Neural cell (in vitro differentiated cells): ENCODE measurements around the gene BLOC1S1. TPM values are rescaled to one million over a fixed set of nuclear protein-coding genes. Genes with fewer than 3 reads are reported as not detected.

Experiments used
- H2AFZ ChIP-seq: fragments of 200-600, 300-800 bp; sonication (generic), shearing (Covaris generic); 2 replicates; pipeline ENCODE4 v1.6.0; 2014; ENCODE audit warnings: low read depth, mild to moderate bottlenecking, antibody characterized with exemption, low read length, moderate library complexity
- H3F3A ChIP-seq: fragments of 200-600 bp; shearing (Covaris generic); 2 replicates; pipeline ENCODE4 v1.6.1; 2016; ENCODE audit warnings: mild to moderate bottlenecking, moderate library complexity, mixed read lengths, antibody characterized with exemption, low read length; ENCODE audit not compliant: insufficient read depth, poor library complexity, severe bottlenecking
- H3K27ac ChIP-seq: fragments of 200-600, 300-800 bp; sonication (generic), shearing (Covaris generic); 2 replicates; pipeline ENCODE4 v1.5.1; 2014; ENCODE audit warnings: mild to moderate bottlenecking, low read length, moderate library complexity
- H3K27me3 ChIP-seq: fragments of 300-800, 200-600 bp; sonication (generic), shearing (Covaris generic); 2 replicates; pipeline ENCODE4 v1.6.0; 2014; ENCODE audit warnings: mild to moderate bottlenecking, low read depth, low read length, moderate library complexity; ENCODE audit not compliant: insufficient read depth
- H3K36me3 ChIP-seq: fragments of 300-800, 200-600 bp; sonication (generic), shearing (Covaris generic); 2 replicates; pipeline ENCODE4 v1.5.1; 2014; ENCODE audit warnings: mild to moderate bottlenecking, antibody characterized with exemption, low read length, moderate library complexity; ENCODE audit not compliant: insufficient read depth
- H3K4me2 ChIP-seq: fragments of 300-800, 200-600 bp; sonication (generic), shearing (Covaris generic); 2 replicates; pipeline ENCODE4 v1.6.0; 2014; ENCODE audit warnings: mild to moderate bottlenecking, low read length
- H3K4me3 ChIP-seq: fragments of 300-800, 200-600 bp; sonication (generic), shearing (Covaris generic); 2 replicates; pipeline ENCODE4 v1.5.1; 2014; ENCODE audit warnings: mild to moderate bottlenecking, low read length, moderate library complexity
- H3K79me2 ChIP-seq: fragments of 200-600 bp; shearing (Covaris generic); replicated peaks from 2 replicates; pipeline ENCODE4 v1.6.0; 2014; ENCODE audit warnings: mild to moderate bottlenecking, low read length, moderate library complexity; ENCODE audit not compliant: insufficient read depth
- H3K9ac ChIP-seq: fragments of 300-800, 200-600 bp; sonication (generic), shearing (Covaris generic); 2 replicates; pipeline ENCODE4 v1.6.1; 2016; ENCODE audit warnings: mild to moderate bottlenecking, low read length, mixed read lengths
- H3K9me2 ChIP-seq: fragments of 200-600 bp; shearing (Covaris generic); 2 replicates; pipeline ENCODE4 v1.6.1; 2016; ENCODE audit warnings: mild to moderate bottlenecking, low read length, mixed read lengths; ENCODE audit not compliant: insufficient read depth
- H3K9me3 ChIP-seq: fragments of 200-600, 300-800 bp; sonication (generic), shearing (Covaris generic); 2 replicates; pipeline ENCODE4 v1.6.1; 2016; ENCODE audit warnings: mild to moderate bottlenecking, mixed run types, low read length, moderate library complexity, mixed read lengths
- H4K20me1 ChIP-seq: fragments of 200-600 bp; shearing (Covaris generic); 2 replicates; pipeline ENCODE4 v1.6.1; 2016; ENCODE audit warnings: mild to moderate bottlenecking, mixed run types; ENCODE audit not compliant: insufficient read depth
- CTCF ChIP-seq: fragments of 450-650 bp; IDR thresholded peaks from 2 replicates; pipeline ENCODE4 v1.5.1; 2014; ENCODE audit warnings: antibody characterized with exemption, mild to moderate bottlenecking, moderate library complexity; ENCODE audit not compliant: poor library complexity, severe bottlenecking
- EP300 ChIP-seq: fragments of 450-650 bp; conservative IDR thresholded peaks from 2 replicates; pipeline ENCODE4 v1.6.1; 2014; ENCODE audit warnings: antibody characterized with exemption, mild to moderate bottlenecking, moderate library complexity; ENCODE audit not compliant: poor library complexity, severe bottlenecking
- EZH2 ChIP-seq: fragments of 200-600, 300-800 bp; shearing (Covaris generic), sonication (generic); IDR thresholded peaks from 2 replicates; pipeline ENCODE4 v1.6.1; 2014; ENCODE audit warnings: antibody characterized with exemption, low read length, borderline replicate concordance, mild to moderate bottlenecking; ENCODE audit not compliant: insufficient read depth, poor library complexity, severe bottlenecking
- MXI1 ChIP-seq: fragments of 450-650 bp; conservative IDR thresholded peaks from 2 replicates; pipeline ENCODE4 v1.6.1; 2014; ENCODE audit warnings: antibody characterized with exemption, mild to moderate bottlenecking; ENCODE audit not compliant: poor library complexity, severe bottlenecking
- POLR2AphosphoS5 ChIP-seq: IDR thresholded peaks from 2 replicates; pipeline ENCODE4 v1.6.1; 2012
- RAD21 ChIP-seq: fragments of 450-650 bp; conservative IDR thresholded peaks from 2 replicates; pipeline ENCODE4 v1.6.1; 2014; ENCODE audit warnings: antibody characterized with exemption, mild to moderate bottlenecking, moderate library complexity
- REST ChIP-seq: IDR thresholded peaks from 2 replicates; pipeline ENCODE4 v1.6.1; 2012; ENCODE audit warnings: borderline replicate concordance
- SMC3 ChIP-seq: fragments of 450-650 bp; conservative IDR thresholded peaks from 2 replicates; pipeline ENCODE4 v1.6.1; 2014; ENCODE audit warnings: antibody characterized with exemption, mild to moderate bottlenecking, moderate library complexity; ENCODE audit not compliant: poor library complexity
- TAF1 ChIP-seq: IDR thresholded peaks from 2 replicates; pipeline ENCODE4 v1.6.1; 2012; ENCODE audit warnings: low read depth
- polyA plus RNA-seq: library from polyadenylated mRNA; depleted of rRNA; stranded (reverse); fragments of >200 nt; gene quantifications from 2 replicates; pipeline ENCODE4 v1.2.3, GENCODE V29; 2014

Gene BLOC1S1
- polyA plus RNA-seq, 1 donor from 2014 or later = 217 TPM

GRCh38 chr12:55741931-55742680, 26.3 kb downstream of the BLOC1S1 start:
- H3K27ac ChIP-seq = peak overlapping the region; percentile 100
- H3K9me3 ChIP-seq = no peaks in the 10 kb centered on the region
- H4K20me1 ChIP-seq = peaks cover 2% of the 10 kb centered on the region
- peak overlapping the region; percentile 85 for H2AFZ ChIP-seq
- H3K9me2 ChIP-seq = no peaks in the 10 kb centered on the region
- H3F3A ChIP-seq = peaks cover 20% of the 10 kb centered on the region
- H3K4me2 ChIP-seq = peak overlapping the region; percentile 99
- no peaks in the 10 kb centered on the region for H3K36me3 ChIP-seq
- H3K4me3 ChIP-seq = peak overlapping the region; percentile 71
- peak overlapping the region; percentile 97 for H3K9ac ChIP-seq
- peaks cover 34% of the 10 kb centered on the region for H3K79me2 ChIP-seq
- no peaks in the 10 kb centered on the region for H3K27me3 ChIP-seq
- TF ChIP-seq REST = no peak
- TF ChIP-seq CTCF = no peak
- TF ChIP-seq POLR2AphosphoS5 = no peak
- no peak for TF ChIP-seq EZH2
- TF ChIP-seq TAF1 = no peak
- TF ChIP-seq RAD21 = no peak
- TF ChIP-seq EP300 = no peak
- TF ChIP-seq MXI1 = no peak
- no peak for TF ChIP-seq SMC3

GRCh38 chr12:55742719-55743405, 27.0 kb downstream of the BLOC1S1 start, which contains the start of gene GDF11:
TSS of gene GDF11 (plus strand) at chr12:55743122. CDS start at chr12:55743317, 195 bp downstream.
- TF ChIP-seq TAF1 = peak; percentile 89
- peak; percentile 28 for TF ChIP-seq RAD21
- TF ChIP-seq MXI1 = no peak
- peak; percentile 98 for TF ChIP-seq POLR2AphosphoS5
- peak; percentile 57 for TF ChIP-seq EP300
- peak; percentile 32 for TF ChIP-seq CTCF
- peak; percentile 91 for TF ChIP-seq REST
- TF ChIP-seq SMC3 = no peak
- TF ChIP-seq EZH2 = no peak
- peaks cover 2% of the 10 kb centered on the region for H4K20me1 ChIP-seq
- peaks cover 41% of the 10 kb centered on the region for H3K79me2 ChIP-seq
- no peaks in the 10 kb centered on the region for H3K9me3 ChIP-seq
- H3K4me2 ChIP-seq = peak within 1 kb of the TSS; percentile 99
- H3K36me3 ChIP-seq = no peaks in the 10 kb centered on the region
- H3K27ac ChIP-seq = peak within 1 kb of the TSS; percentile 100
- H3K9ac ChIP-seq = peak within 1 kb of the TSS; percentile 97
- peak within 1 kb of the TSS; percentile 85 for H2AFZ ChIP-seq
- H3F3A ChIP-seq = peaks cover 14% of the 10 kb centered on the region
- no peaks in the 10 kb centered on the region for H3K9me2 ChIP-seq
- H3K4me3 ChIP-seq = peak within 1 kb of the TSS; percentile 97
- H3K27me3 ChIP-seq = no peaks in the 10 kb centered on the region
